GM12878 (cell line): ENCODE data around the gene OR6Y1. TPM values are rescaled to one million over a fixed set of nuclear protein-coding genes. Genes with fewer than 3 reads are reported as not detected.

Source experiments
- ATAC-seq: fragments of 200-7000 bp; cut with Tn5 transposase; 3 replicates; pipeline ENCODE4 v1.9.1; 2020; ENCODE audit warnings: mild to moderate bottlenecking, moderate library complexity
- BruUV-seq: library from RNA; stranded (reverse); fragments of 400-500 nt; replicated peaks from 2 replicates; lab custom pipeline; 2021; lab: Mats Ljungman, UMichigan
- CTCF ChIA-PET: fragments of 300-600 bp; sonication (Branson Sonifier 250); formaldehyde crosslinking; extraction: SDS; loops from one replicate; lab custom pipeline; 2021; ENCODE audit warnings: inconsistent platforms; lab: Yijun Ruan, JAX
- POLR2A ChIA-PET: fragments of 350-600 bp; formaldehyde crosslinking; extraction: SDS; loops from one replicate; lab custom pipeline; 2021; ENCODE audit warnings: inconsistent platforms; lab: Charles Lee
- RAD21 ChIA-PET: fragments of 300-600 bp; sonication (Branson Sonifier 250); formaldehyde crosslinking; loops from one replicate; lab custom pipeline; 2023; ENCODE audit warnings: antibody characterized with exemption; ENCODE audit not compliant: unreplicated experiment; lab: Charles Lee
- SMC1A ChIA-PET: fragments of 300-600 bp; sonication (Branson Sonifier 250); formaldehyde crosslinking; loops from one replicate; lab custom pipeline; 2023; ENCODE audit not compliant: unreplicated experiment, uncharacterized antibody; lab: Charles Lee
- DNase-seq: peaks from one replicate; pipeline ENCODE4 v3.0.0-alpha.2; 2011; ENCODE audit warnings: low read depth, low spot score
- FAIRE-seq: peaks from 3 replicates; lab custom pipeline; 2011; peaks lifted over from hg19 to GRCh38; lab: Jason Lieb, UNC
- H2AFZ ChIP-seq: 2 replicates; pipeline ENCODE4 v1.6.0; 2011; ENCODE audit warnings: low read depth, low read length, control low read depth; ENCODE audit not compliant: control insufficient read depth
- H3K27ac ChIP-seq: 2 replicates; pipeline ENCODE4 v1.5.1; 2011; ENCODE audit warnings: control low read depth; ENCODE audit not compliant: control insufficient read depth, insufficient read depth
- H3K27me3 ChIP-seq, 2 experiments: replicated peaks in 1 of 2; 2 replicates each; pipeline versions ENCODE4 v1.6.0 to v1.6.1; 2011; ENCODE audit warnings: low read length in 1 of 2; ENCODE audit not compliant: control insufficient read depth in 2 of 2, insufficient read depth in 2 of 2
- H3K36me3 ChIP-seq, 2 experiments: 2 replicates each; pipeline ENCODE4 v1.5.1; 2011; ENCODE audit warnings: low read length in 1 of 2; ENCODE audit not compliant: control insufficient read depth in 2 of 2, insufficient read depth in 2 of 2
- H3K4me1 ChIP-seq: 2 replicates; pipeline ENCODE4 v1.6.1; 2011; ENCODE audit warnings: mild to moderate bottlenecking, low read length, moderate library complexity, mixed read lengths; ENCODE audit not compliant: control insufficient read depth, insufficient read depth
- H3K4me2 ChIP-seq: 2 replicates; pipeline ENCODE4 v1.6.0; 2011; ENCODE audit warnings: control low read depth; ENCODE audit not compliant: control insufficient read depth, insufficient read depth
- H3K4me3 ChIP-seq: fragments of 200-600 bp; sonication (generic); 2 replicates; pipeline ENCODE4 v1.5.1; 2016
- H3K79me2 ChIP-seq: 2 replicates; pipeline ENCODE4 v1.6.0; 2011; ENCODE audit warnings: low read length; ENCODE audit not compliant: control insufficient read depth, insufficient read depth
- H3K9ac ChIP-seq: 2 replicates; pipeline ENCODE4 v1.8.0; 2011; ENCODE audit warnings: low read length, control low read depth, mixed read lengths; ENCODE audit not compliant: control insufficient read depth, insufficient read depth
- H3K9me3 ChIP-seq: replicated peaks from 3 replicates; pipeline ENCODE4 v1.5.1; 2011; ENCODE audit warnings: mild to moderate bottlenecking, low read length; ENCODE audit not compliant: control insufficient read depth, insufficient read depth
- H4K20me1 ChIP-seq: 2 replicates; pipeline ENCODE4 v1.6.0; 2011; ENCODE audit not compliant: control insufficient read depth, insufficient read depth
- BMI1 ChIP-seq: fragments of 450-650 bp; IDR thresholded peaks from 2 replicates; pipeline ENCODE4 v1.6.1; 2016; ENCODE audit warnings: mild to moderate bottlenecking, moderate library complexity, borderline replicate concordance
- BRCA1 ChIP-seq: IDR thresholded peaks from 2 replicates; pipeline ENCODE4 v1.6.1; 2011; ENCODE audit warnings: low read depth, low read length, improper control_type of control experiment
- FOXM1 ChIP-seq: IDR thresholded peaks from 2 replicates; pipeline ENCODE4 v1.6.1; 2012; ENCODE audit warnings: low read depth, mild to moderate bottlenecking, inconsistent platforms, low read length, moderate library complexity
- MTA3 ChIP-seq: IDR thresholded peaks from 2 replicates; pipeline ENCODE4 v1.6.1; 2012; ENCODE audit warnings: low read length, inconsistent platforms, borderline replicate concordance
- MYC ChIP-seq: IDR thresholded peaks from 2 replicates; pipeline ENCODE4 v1.6.1; 2011; ENCODE audit warnings: mild to moderate bottlenecking, low read length, moderate library complexity, inconsistent platforms; ENCODE audit not compliant: insufficient read depth, insufficient replicate concordance, insufficient read length, severe bottlenecking
- NR2C2 ChIP-seq: IDR thresholded peaks from 2 replicates; pipeline ENCODE4 v1.6.1; 2011; ENCODE audit warnings: borderline replicate concordance, low read depth; ENCODE audit not compliant: control insufficient read depth, insufficient read length
- NRF1 ChIP-seq: conservative IDR thresholded peaks from 2 replicates; pipeline ENCODE4 v1.6.1; 2011; ENCODE audit warnings: mild to moderate bottlenecking, low read depth, low read length, improper control_type of control experiment
- POLR2AphosphoS2 ChIP-seq: IDR thresholded peaks from 2 replicates; pipeline ENCODE4 v1.6.1; 2011; ENCODE audit warnings: low read depth, mild to moderate bottlenecking, low read length, improper control_type of control experiment, moderate library complexity
- PRDM15 ChIP-seq: fragments of 450-650 bp; formaldehyde crosslinking; IDR thresholded peaks from 2 replicates; pipeline ENCODE4 v1.4.0; 2020; ENCODE audit warnings: mild to moderate bottlenecking, moderate library complexity
- RCOR1 ChIP-seq: conservative IDR thresholded peaks from 2 replicates; pipeline ENCODE4 v1.6.1; 2012; ENCODE audit warnings: low read depth, low read length, improper control_type of control experiment
- RELA ChIP-seq: fragments of 450-650 bp; IDR thresholded peaks from 2 replicates; pipeline ENCODE4 v1.8.0; 2014; ENCODE audit warnings: borderline replicate concordance; ENCODE audit not compliant: partially characterized antibody
- TBL1XR1 ChIP-seq: IDR thresholded peaks from 2 replicates; pipeline ENCODE4 v1.6.1; 2012; ENCODE audit warnings: low read depth, low read length, improper control_type of control experiment
- ZNF24 ChIP-seq: fragments of 450-650 bp; IDR thresholded peaks from 2 replicates; pipeline ENCODE4 v1.6.1; 2017; ENCODE audit warnings: antibody characterized with exemption, mild to moderate bottlenecking
- ZNF622 ChIP-seq: fragments of 450-650 bp; IDR thresholded peaks from 2 replicates; pipeline ENCODE4 v1.6.1; 2017; ENCODE audit warnings: mild to moderate bottlenecking, inconsistent platforms
- WGBS: methylation state at CpG from one replicate; pipeline ENCODE4 v1.1.6; 2016; ENCODE audit warnings: low lambda C conversion rate; ENCODE audit not compliant: insufficient replicate concordance, insufficient coverage; ENCODE audit errors: missing lambda C conversion rate; 5-methylcytosine and 5-hydroxymethylcytosine counted together
- in situ Hi-C: fragments of 300-500 bp; cut with MboI; formaldehyde crosslinking; loops from 9 replicates; pipeline ENCODE4 v1.14.3; 2018; ENCODE audit warnings: mixed read lengths
- intact Hi-C: fragments of 100-400 bp; cut with micrococcal nuclease; formaldehyde crosslinking; loops from one replicate; pipeline ENCODE4 v1.14.2; 2022; ENCODE audit not compliant: unreplicated experiment
- polyA plus RNA-seq, 11 experiments: library from polyadenylated mRNA; depleted of rRNA in 4 of 11; unstranded in 6 of 11; stranded (reverse) in 5 of 11; fragments of >200 nt; fragmentation: Nextera tagmentation in 4 of 11; fragmentation: Illumina TruSeq in 1 of 11; extraction: Ambion mirVana in 4 of 11; extraction: Trizol in 1 of 11; gene quantifications; 1 replicate in 1 of 11; 2 replicates in 10 of 11; pipeline versions ENCODE4 v1.2.1 to v1.2.3, GENCODE V29; 2011 to 2016; ENCODE audit warnings: inconsistent platforms in 2 of 11, missing spikeins in 2 of 11, low read depth in 1 of 11
- total RNA-seq, 4 experiments: library from RNA; depleted of rRNA in 3 of 4; stranded (reverse); fragments of >200 nt in 3 of 4; fragmentation: Illumina TruSeq in 1 of 4; extraction: Trizol in 1 of 4; gene quantifications; 2 replicates each; pipeline versions ENCODE4 v1.2.1 to v1.2.3, GENCODE V29; 2013 to 2021
- TF ChIP-seq, protein P1 (sequence below): fragments of 150-350 bp; IDR thresholded peaks from 2 replicates; pipeline ENCODE4 v1.6.1; 2014; ENCODE audit warnings: mild to moderate bottlenecking, low read depth, low read length
- TF ChIP-seq, protein P2 (sequence below): fragments of 450-650 bp; conservative IDR thresholded peaks from 2 replicates; pipeline ENCODE4 v1.6.1; 2017; ENCODE audit warnings: mild to moderate bottlenecking, moderate library complexity

Gene OR6Y1
- total and polyA plus RNA-seq, 10 of the 15 experiments (the other 5 are each of a cell fraction or from before 2014, with no cell fraction given) = not detected

DNA sequence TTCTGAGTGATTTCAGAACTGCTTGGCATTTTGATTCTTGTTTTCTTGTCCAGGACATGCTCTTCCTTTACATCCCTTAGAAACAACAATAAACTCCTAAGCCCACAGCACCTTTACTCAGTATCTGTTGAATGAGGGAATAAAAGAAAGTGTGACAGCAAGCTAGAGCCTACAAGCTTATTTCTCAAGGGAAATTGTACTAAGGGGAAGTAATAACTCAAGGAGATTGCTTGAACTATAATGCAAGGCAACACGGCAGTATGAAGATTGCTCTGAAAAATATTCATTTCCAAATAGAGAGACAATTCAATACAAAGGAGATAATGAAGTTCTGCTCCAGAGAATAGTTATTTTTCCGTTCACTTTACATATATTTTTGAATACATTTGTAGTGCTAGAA lies 9.6 kb upstream of the OR6Y1 start (continued):
- TF ChIP-seq, protein P1, sequence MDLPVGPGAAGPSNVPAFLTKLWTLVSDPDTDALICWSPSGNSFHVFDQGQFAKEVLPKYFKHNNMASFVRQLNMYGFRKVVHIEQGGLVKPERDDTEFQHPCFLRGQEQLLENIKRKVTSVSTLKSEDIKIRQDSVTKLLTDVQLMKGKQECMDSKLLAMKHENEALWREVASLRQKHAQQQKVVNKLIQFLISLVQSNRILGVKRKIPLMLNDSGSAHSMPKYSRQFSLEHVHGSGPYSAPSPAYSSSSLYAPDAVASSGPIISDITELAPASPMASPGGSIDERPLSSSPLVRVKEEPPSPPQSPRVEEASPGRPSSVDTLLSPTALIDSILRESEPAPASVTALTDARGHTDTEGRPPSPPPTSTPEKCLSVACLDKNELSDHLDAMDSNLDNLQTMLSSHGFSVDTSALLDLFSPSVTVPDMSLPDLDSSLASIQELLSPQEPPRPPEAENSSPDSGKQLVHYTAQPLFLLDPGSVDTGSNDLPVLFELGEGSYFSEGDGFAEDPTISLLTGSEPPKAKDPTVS = no peak
- no peak for TF ChIP-seq TBL1XR1
- no peak for TF ChIP-seq MTA3
- no peak for TF ChIP-seq NRF1
- TF ChIP-seq MYC = no peak
- TF ChIP-seq, protein P2, sequence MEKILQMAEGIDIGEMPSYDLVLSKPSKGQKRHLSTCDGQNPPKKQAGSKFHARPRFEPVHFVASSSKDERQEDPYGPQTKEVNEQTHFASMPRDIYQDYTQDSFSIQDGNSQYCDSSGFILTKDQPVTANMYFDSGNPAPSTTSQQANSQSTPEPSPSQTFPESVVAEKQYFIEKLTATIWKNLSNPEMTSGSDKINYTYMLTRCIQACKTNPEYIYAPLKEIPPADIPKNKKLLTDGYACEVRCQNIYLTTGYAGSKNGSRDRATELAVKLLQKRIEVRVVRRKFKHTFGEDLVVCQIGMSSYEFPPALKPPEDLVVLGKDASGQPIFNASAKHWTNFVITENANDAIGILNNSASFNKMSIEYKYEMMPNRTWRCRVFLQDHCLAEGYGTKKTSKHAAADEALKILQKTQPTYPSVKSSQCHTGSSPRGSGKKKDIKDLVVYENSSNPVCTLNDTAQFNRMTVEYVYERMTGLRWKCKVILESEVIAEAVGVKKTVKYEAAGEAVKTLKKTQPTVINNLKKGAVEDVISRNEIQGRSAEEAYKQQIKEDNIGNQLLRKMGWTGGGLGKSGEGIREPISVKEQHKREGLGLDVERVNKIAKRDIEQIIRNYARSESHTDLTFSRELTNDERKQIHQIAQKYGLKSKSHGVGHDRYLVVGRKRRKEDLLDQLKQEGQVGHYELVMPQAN = no peak

DNA sequence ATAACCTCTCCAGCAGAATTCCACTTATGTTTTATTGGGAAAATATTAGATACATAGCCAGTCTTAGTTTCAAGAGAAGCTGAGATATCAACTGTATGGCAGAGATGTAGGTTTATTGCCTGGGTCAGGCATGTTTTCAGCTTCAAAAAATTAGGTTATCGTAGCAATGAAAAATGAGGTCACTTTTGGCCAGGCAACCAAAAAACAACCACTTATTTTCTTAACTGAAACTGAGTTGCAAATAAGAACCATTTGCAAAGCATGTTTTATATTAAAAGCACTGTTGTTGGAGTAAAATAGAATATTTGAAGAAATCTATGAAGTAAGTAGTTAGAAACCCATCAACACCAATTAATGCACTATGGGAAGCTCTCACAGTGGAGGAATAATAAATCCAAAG lies 5.5 kb upstream of the OR6Y1 start:
- Histone ChIP-seq H3K9ac (no peak overlapping the region), H3K79me2 (no peaks in the 10 kb centered on the region), H3K9me3 (no peaks in the 10 kb centered on the region), H3K4me1 (no peaks in the 10 kb centered on the region), H3K27me3 (no peaks in the 10 kb centered on the region), H3K27ac (no peak overlapping the region), H3K4me2 (no peak overlapping the region)
- intact Hi-C loops = no loop called here
- ChIA-PET RAD21 (no interaction called here), CTCF (no interaction called here), SMC1A (interaction anchor here (0.7 kb wide), 1 partner anchor 234 kb away, joined by 3 read pairs; no protein-coding TSS in a partner anchor)
- 0% methylated on average over 1 of the region's 1 CpG for WGBS
- TF ChIP-seq ZNF24 (no peak), POLR2AphosphoS2 (no peak), FOXM1 (no peak), TBL1XR1 (no peak), NR2C2 (no peak), PRDM15 (no peak), RELA (no peak), BMI1 (no peak), BRCA1 (no peak), RCOR1 (no peak), ZNF622 (no peak)
- TF ChIP-seq, all 136 proteins: peak for 0
- FAIRE-seq (no peak), ATAC-seq (no peak), DNase-seq (no peak)
- BruUV-seq = no TSS peak
- Histone ChIP-seq H3K36me3 (no peaks in the 10 kb centered on the region), H3K4me3 (no peak overlapping the region), H2AFZ (no peak overlapping the region), H4K20me1 (no peaks in the 10 kb centered on the region)
- POLR2A ChIA-PET = no interaction called here
- in situ Hi-C loops = no loop called here
